Liver (tissue), 9 donors: Measurements from ENCODE around the gene SLC35B4. TPM values are rescaled to one million over a fixed set of nuclear protein-coding genes. Genes with fewer than 3 reads are reported as not detected.

Source experiments
- DNase-seq: peaks from one replicate; pipeline ENCODE4 v3.0.0-alpha.2; 2017; ENCODE audit warnings: low spot score
- H3K27ac ChIP-seq, 2 donors: one replicate each; pipeline ENCODE4 v1.7.0; 2013; ENCODE audit warnings: inconsistent platforms in 2 of 2, low read length in 2 of 2, control low read depth in 1 of 2, low read depth in 1 of 2, mild to moderate bottlenecking in 1 of 2
- H3K27me3 ChIP-seq, 4 donors: one replicate each; pipeline versions ENCODE4 v1.6.1 to v1.7.0; 2013; ENCODE audit warnings: low read length in 3 of 4, inconsistent platforms in 1 of 4, mild to moderate bottlenecking in 1 of 4, moderate library complexity in 1 of 4; ENCODE audit not compliant: control insufficient read depth in 4 of 4, insufficient read depth in 4 of 4
- H3K36me3 ChIP-seq, 4 donors: one replicate each; pipeline versions ENCODE4 v1.6.1 to v1.7.0; 2013; ENCODE audit warnings: low read length in 3 of 4, mild to moderate bottlenecking in 3 of 4, low read depth in 1 of 4, moderate library complexity in 1 of 4; ENCODE audit not compliant: control insufficient read depth in 4 of 4, insufficient read depth in 3 of 4
- H3K4me1 ChIP-seq, 4 donors: one replicate each; pipeline versions ENCODE4 v1.6.1 to v1.7.0; 2013; ENCODE audit warnings: low read length in 3 of 4, mild to moderate bottlenecking in 3 of 4, moderate library complexity in 1 of 4; ENCODE audit not compliant: control insufficient read depth in 4 of 4, insufficient read depth in 4 of 4
- H3K4me3 ChIP-seq, 3 donors: one replicate each; pipeline versions ENCODE4 v1.6.1 to v1.7.0; 2013; ENCODE audit warnings: low read length in 3 of 3, control low read depth in 1 of 3, low read depth in 1 of 3, mild to moderate bottlenecking in 1 of 3
- H3K9ac ChIP-seq, 2 donors: one replicate each; pipeline ENCODE4 v1.7.0; 2013; ENCODE audit warnings: low read length in 2 of 2, mild to moderate bottlenecking in 2 of 2, moderate library complexity in 2 of 2, control low read depth in 1 of 2, low read depth in 1 of 2
- H3K9me3 ChIP-seq, 4 donors: one replicate each; pipeline versions ENCODE4 v1.6.1 to v1.7.0; 2013; ENCODE audit warnings: low read length in 3 of 4; ENCODE audit not compliant: control insufficient read depth in 4 of 4
- ATF3 ChIP-seq: IDR thresholded peaks from 2 replicates; pipeline ENCODE4 v1.6.1; 2016; ENCODE audit warnings: antibody characterized with exemption
- CTCF ChIP-seq: fragments of 150-350 bp; IDR thresholded peaks from 2 replicates; pipeline ENCODE4 v1.5.1; 2017; ENCODE audit warnings: improper control_type of control experiment, low read depth, low read length; ENCODE audit not compliant: missing input control
- EGR1 ChIP-seq, 2 donors: IDR thresholded peaks; 2 replicates each; pipeline ENCODE4 v1.6.1; 2016 to 2018; ENCODE audit warnings: antibody characterized with exemption in 2 of 2, low read depth in 2 of 2
- FOXA1 ChIP-seq: IDR thresholded peaks from 2 replicates; pipeline ENCODE4 v1.6.1; 2016; ENCODE audit warnings: antibody characterized with exemption
- FOXA2 ChIP-seq: IDR thresholded peaks from 2 replicates; pipeline ENCODE4 v1.6.1; 2016; ENCODE audit warnings: antibody characterized with exemption
- GABPA ChIP-seq, 2 donors: IDR thresholded peaks in 1 of 2; conservative IDR thresholded peaks in 1 of 2; 2 replicates each; pipeline ENCODE4 v1.6.1; 2016; ENCODE audit warnings: antibody characterized with exemption in 2 of 2, mild to moderate bottlenecking in 1 of 2, moderate library complexity in 1 of 2
- HNF4A ChIP-seq, 2 donors: conservative IDR thresholded peaks; 2 replicates each; pipeline ENCODE4 v1.6.1; 2016; ENCODE audit warnings: antibody characterized with exemption in 2 of 2, mild to moderate bottlenecking in 2 of 2
- HNF4G ChIP-seq: IDR thresholded peaks from 2 replicates; pipeline ENCODE4 v1.6.1; 2016; ENCODE audit warnings: antibody characterized with exemption
- JUND ChIP-seq, 2 donors: IDR thresholded peaks; 2 replicates each; pipeline ENCODE4 v1.6.1; 2016; ENCODE audit warnings: antibody characterized with exemption in 2 of 2
- MAX ChIP-seq: IDR thresholded peaks from 2 replicates; pipeline ENCODE4 v1.6.1; 2016; ENCODE audit warnings: antibody characterized with exemption
- NR2F2 ChIP-seq: IDR thresholded peaks from 2 replicates; pipeline ENCODE4 v1.6.1; 2016; ENCODE audit warnings: antibody characterized with exemption
- RAD21 ChIP-seq, 2 donors: IDR thresholded peaks; 2 replicates each; pipeline ENCODE4 v1.6.1; 2016; ENCODE audit warnings: antibody characterized with exemption in 2 of 2, mild to moderate bottlenecking in 2 of 2
- REST ChIP-seq: IDR thresholded peaks from 2 replicates; pipeline ENCODE4 v1.6.1; 2016; ENCODE audit warnings: antibody characterized with exemption, mild to moderate bottlenecking
- RXRA ChIP-seq, 2 donors: IDR thresholded peaks; 2 replicates each; pipeline ENCODE4 v1.6.1; 2017 to 2018; ENCODE audit warnings: antibody characterized with exemption in 2 of 2, mild to moderate bottlenecking in 1 of 2
- SP1 ChIP-seq: IDR thresholded peaks from 2 replicates; pipeline ENCODE4 v1.6.1; 2018; ENCODE audit warnings: antibody characterized with exemption, mild to moderate bottlenecking
- TAF1 ChIP-seq: conservative IDR thresholded peaks from 2 replicates; pipeline ENCODE4 v1.6.1; 2016; ENCODE audit warnings: antibody characterized with exemption, mild to moderate bottlenecking
- YY1 ChIP-seq: IDR thresholded peaks from 2 replicates; pipeline ENCODE4 v1.6.1; 2016; ENCODE audit warnings: antibody characterized with exemption, mild to moderate bottlenecking
- ZBTB33 ChIP-seq: IDR thresholded peaks from 2 replicates; pipeline ENCODE4 v1.6.1; 2016; ENCODE audit warnings: antibody characterized with exemption
- WGBS: extraction: QIAGEN DNeasy Blood & Tissue Kit; methylation state at CpG from one replicate; pipeline ENCODE4 v1.1.7; 2013; 5-methylcytosine and 5-hydroxymethylcytosine counted together
- polyA plus RNA-seq, 2 donors: library from polyadenylated mRNA; stranded (reverse) in 1 of 2; unstranded in 1 of 2; fragments of 200-250 nt in 1 of 2; fragments of >200 nt in 1 of 2; fragmentation: Nextera tagmentation in 1 of 2; extraction: Ambion mirVana in 1 of 2; gene quantifications; one replicate each; pipeline versions ENCODE4 v1.2.1 to v1.2.3, GENCODE V29; 2013 to 2015
- total RNA-seq, 2 donors: library from RNA; depleted of rRNA; stranded (reverse); fragments of >200 nt; gene quantifications; one replicate each; pipeline ENCODE4 v1.2.3, GENCODE V29; 2014
- donor health status: healthy.
- donor health status: healthy.
- donor health status: healthy.
- donor health status: healthy.
- donor health status: healthy.

Gene SLC35B4
- total and polyA plus RNA-seq, 4 donors: 5.7 to 17.7 (median 8.9) TPM

GRCh38 chr7:134333943-134334342 is 17.2 kb upstream of the SLC35B4 start (continued):
- TF ChIP-seq ZBTB33: no peak

GRCh38 chr7:134332892-134333291 is 16.2 kb upstream of the SLC35B4 start:
- H3K27ac ChIP-seq: no peak overlapping the region
- no peaks in the 10 kb centered on the region for H3K9me3 ChIP-seq
- H3K4me1 ChIP-seq: peaks cover 3 to 8% (median 5%) of the 10 kb centered on the region in 4 donors
- no peak overlapping the region for H3K4me3 ChIP-seq
- no peaks in the 10 kb centered on the region for H3K27me3 ChIP-seq
- TF ChIP-seq HNF4A (conservative IDR thresholded peaks at IDR 0.05): no peak
- no peak for TF ChIP-seq CTCF
- no peak for TF ChIP-seq JUND (IDR thresholded peaks at IDR 0.05)
- no peak for TF ChIP-seq YY1
- no peak for TF ChIP-seq FOXA2
- no peak for TF ChIP-seq RXRA (IDR thresholded peaks at IDR 0.05)
- TF ChIP-seq TAF1: no peak
- no peak for TF ChIP-seq NR2F2
- no peak for TF ChIP-seq ATF3
- TF ChIP-seq SP1: no peak
- TF ChIP-seq EGR1 (IDR thresholded peaks at IDR 0.05; ENCODE audit: low read depth in 2 of 2): no peak
- TF ChIP-seq HNF4G: no peak
- no peak for TF ChIP-seq REST
- TF ChIP-seq GABPA (IDR thresholded peaks at IDR 0.05 in 1 of 2, conservative IDR thresholded peaks at IDR 0.05 in 1 of 2): no peak
- no peak for TF ChIP-seq MAX
- no peak for TF ChIP-seq ZBTB33
- no peak for TF ChIP-seq RAD21 (IDR thresholded peaks at IDR 0.05)
- TF ChIP-seq FOXA1: no peak
- no peak for DNase-seq
- no peak overlapping the region for H3K9ac ChIP-seq
- 92% methylated on average over 1 of the region's 1 CpG for WGBS
- no peaks in the 10 kb centered on the region for H3K36me3 ChIP-seq
